Right atrium auricular region (tissue), 2 donors: ENCODE results near the gene FBXO42. TPM values are rescaled to one million over a fixed set of nuclear protein-coding genes. Genes with fewer than 3 reads are reported as not detected.

Experiments
- DNase-seq: peaks from one replicate; pipeline ENCODE4 v3.0.0-alpha.2; 2019; ENCODE audit warnings: low spot score
- H3K27ac ChIP-seq, 2 donors: fragments of 200-600 bp; sonication (generic); 1 replicate in 1 of 2; 2 replicates in 1 of 2; pipeline ENCODE4 v1.5.1; 2016 to 2019
- H3K27me3 ChIP-seq, 2 donors: fragments of 200-600 bp; sonication (generic); one replicate each; pipeline versions ENCODE4 v1.5.1 to v1.6.0; 2017 to 2019
- H3K36me3 ChIP-seq: fragments of 200-600 bp; sonication (generic); one replicate; pipeline ENCODE4 v1.5.1; 2016
- H3K4me1 ChIP-seq, 2 donors: fragments of 200-600 bp; sonication (generic); one replicate each; pipeline versions ENCODE4 v1.5.1 to v1.6.0; 2017 to 2019
- H3K4me3 ChIP-seq, 2 donors: fragments of 200-600 bp; sonication (generic); 1 replicate in 1 of 2; 2 replicates in 1 of 2; pipeline ENCODE4 v1.5.1; 2017 to 2019; ENCODE audit warnings: mild to moderate bottlenecking in 1 of 2, moderate library complexity in 1 of 2
- H3K9me3 ChIP-seq, 2 donors: fragments of 200-600 bp; sonication (generic); one replicate each; pipeline ENCODE4 v1.5.1; 2019
- CTCF ChIP-seq, 2 donors: fragments of 200-600 bp; sonication (generic); IDR thresholded peaks; one replicate each; pipeline ENCODE4 v1.5.1; 2019; ENCODE audit warnings: antibody characterized with exemption in 2 of 2
- total RNA-seq, 2 donors: library from RNA; depleted of rRNA; stranded (reverse); fragments of >200 nt; gene quantifications; one replicate each; pipeline ENCODE4 v1.1.0, GENCODE V29; 2016

The FBXO42 gene
- total RNA-seq, 2 donors from 2014 or later = 11.9 to 16.5 TPM

- TF ChIP-seq CTCF (IDR thresholded peaks at IDR 0.05) = no peak
- no peaks in the 10 kb centered on the region for H3K9me3 ChIP-seq
- DNase-seq = no peak
- peaks cover 0 to 19% of the 10 kb centered on the region in 2 donors for H3K4me1 ChIP-seq
- no peaks in the 10 kb centered on the region for H3K36me3 ChIP-seq
- H3K27ac ChIP-seq = peak overlapping the region in 1 of 2 donors; percentile 19
- no peaks in the 10 kb centered on the region for H3K27me3 ChIP-seq
- no peak overlapping the region for H3K4me3 ChIP-seq
These were observed 27.8 kb downstream of the FBXO42 start for GRCh38 chr1:16324456-16324890.

GRCh38 chr1:16321176-16321867 lies 31.0 kb downstream of the FBXO42 start:
- no peak for TF ChIP-seq CTCF (IDR thresholded peaks at IDR 0.05)
- Histone ChIP-seq H3K4me3 (no peak overlapping the region), H3K27ac (no peak overlapping the region), H3K36me3 (no peaks in the 10 kb centered on the region), H3K9me3 (no peaks in the 10 kb centered on the region), H3K27me3 (no peaks in the 10 kb centered on the region), H3K4me1 (peaks cover 0 to 34% of the 10 kb centered on the region in 2 donors)
- no peak for DNase-seq

DNA sequence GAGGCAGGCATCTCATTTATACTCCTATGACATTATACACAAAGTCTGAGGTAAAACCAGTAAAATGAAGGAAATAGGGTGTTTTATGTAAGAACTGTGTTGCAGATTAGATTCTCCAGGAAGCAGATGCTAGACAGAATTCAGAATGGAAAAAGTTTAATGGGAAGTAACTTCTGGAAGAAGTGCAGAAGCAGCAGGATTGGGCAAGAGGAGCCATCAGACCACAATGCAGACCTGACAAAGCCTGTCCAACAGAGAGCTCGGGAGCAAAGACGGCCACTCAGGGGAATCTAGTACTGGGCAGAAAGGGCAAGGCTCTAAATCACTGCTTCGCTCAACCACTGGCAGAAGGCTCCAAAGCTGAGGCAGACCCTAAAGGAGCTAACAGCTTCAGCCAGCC lies 33.7 kb downstream of the FBXO42 start:
- Histone ChIP-seq H3K4me1 (peaks cover 0 to 22% of the 10 kb centered on the region in 2 donors), H3K4me3 (no peak overlapping the region), H3K27me3 (no peaks in the 10 kb centered on the region), H3K9me3 (no peaks in the 10 kb centered on the region), H3K36me3 (peaks cover 15% of the 10 kb centered on the region), H3K27ac (peak overlapping the region in 1 of 2 donors; percentile 20)
- no peak for TF ChIP-seq CTCF (IDR thresholded peaks at IDR 0.05)
- DNase-seq = peak; percentile 66

DNA sequence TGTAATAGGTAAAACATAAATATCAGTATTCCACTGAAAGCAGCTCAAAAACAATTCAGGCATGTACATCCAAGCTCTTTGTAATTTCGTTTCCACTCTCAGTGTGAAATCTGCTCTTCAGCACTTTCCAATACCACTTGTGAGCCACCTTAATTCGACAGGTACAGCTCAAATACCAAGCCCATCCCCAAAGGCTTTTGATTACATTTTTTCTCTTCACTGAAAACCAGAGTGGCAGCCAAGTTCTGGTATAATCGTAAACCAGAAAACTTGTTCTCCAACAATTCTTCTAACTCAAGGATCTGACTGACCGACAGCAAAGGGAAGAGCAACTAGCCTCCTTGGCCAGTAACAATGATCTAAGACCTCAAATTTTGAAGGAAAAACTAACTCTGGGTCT lies 36.8 kb downstream of the FBXO42 start:
- H3K27me3 ChIP-seq = no peaks in the 10 kb centered on the region
- H3K4me1 ChIP-seq = peaks cover 0 to 15% of the 10 kb centered on the region in 2 donors
- no peak for DNase-seq
- no peak overlapping the region for H3K4me3 ChIP-seq
- no peak overlapping the region for H3K27ac ChIP-seq
- peaks cover 37% of the 10 kb centered on the region for H3K36me3 ChIP-seq
- no peaks in the 10 kb centered on the region for H3K9me3 ChIP-seq
- no peak for TF ChIP-seq CTCF (IDR thresholded peaks at IDR 0.05)

GRCh38 chr1:16307222-16307621 lies 45.1 kb downstream of the FBXO42 start:
- H3K27ac ChIP-seq = no peak overlapping the region
- DNase-seq = no peak
- no peak for TF ChIP-seq CTCF (IDR thresholded peaks at IDR 0.05)
- peaks cover 70% of the 10 kb centered on the region for H3K36me3 ChIP-seq
- no peak overlapping the region for H3K4me3 ChIP-seq
- no peaks in the 10 kb centered on the region for H3K4me1 ChIP-seq
- H3K9me3 ChIP-seq = no peaks in the 10 kb centered on the region
- H3K27me3 ChIP-seq = no peaks in the 10 kb centered on the region
